ENCODE results near the gene BEND6.

- TF ChIP-seq, protein P1, sequence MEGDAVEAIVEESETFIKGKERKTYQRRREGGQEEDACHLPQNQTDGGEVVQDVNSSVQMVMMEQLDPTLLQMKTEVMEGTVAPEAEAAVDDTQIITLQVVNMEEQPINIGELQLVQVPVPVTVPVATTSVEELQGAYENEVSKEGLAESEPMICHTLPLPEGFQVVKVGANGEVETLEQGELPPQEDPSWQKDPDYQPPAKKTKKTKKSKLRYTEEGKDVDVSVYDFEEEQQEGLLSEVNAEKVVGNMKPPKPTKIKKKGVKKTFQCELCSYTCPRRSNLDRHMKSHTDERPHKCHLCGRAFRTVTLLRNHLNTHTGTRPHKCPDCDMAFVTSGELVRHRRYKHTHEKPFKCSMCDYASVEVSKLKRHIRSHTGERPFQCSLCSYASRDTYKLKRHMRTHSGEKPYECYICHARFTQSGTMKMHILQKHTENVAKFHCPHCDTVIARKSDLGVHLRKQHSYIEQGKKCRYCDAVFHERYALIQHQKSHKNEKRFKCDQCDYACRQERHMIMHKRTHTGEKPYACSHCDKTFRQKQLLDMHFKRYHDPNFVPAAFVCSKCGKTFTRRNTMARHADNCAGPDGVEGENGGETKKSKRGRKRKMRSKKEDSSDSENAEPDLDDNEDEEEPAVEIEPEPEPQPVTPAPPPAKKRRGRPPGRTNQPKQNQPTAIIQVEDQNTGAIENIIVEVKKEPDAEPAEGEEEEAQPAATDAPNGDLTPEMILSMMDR (IDR thresholded peaks at IDR 0.05): no peak
- no peak for TF ChIP-seq POLR2A (IDR thresholded peaks at IDR 0.05)
Observed at GRCh38 chr6:56954403-56955170, at the start of gene BEND6.
